ENCODE results near the gene TBX2. TPM values are rescaled to one million over a fixed set of nuclear protein-coding genes. Genes with fewer than 3 reads are reported as not detected.
"Not testable (repeated sequence)": the region's sequence is repeated elsewhere in the genome, so short reads cannot be mapped to it uniquely, and the experiment has no call there.

Gene TBX2
- total RNA-seq, 1 experiment from 2014 or later = not detected

DNA sequence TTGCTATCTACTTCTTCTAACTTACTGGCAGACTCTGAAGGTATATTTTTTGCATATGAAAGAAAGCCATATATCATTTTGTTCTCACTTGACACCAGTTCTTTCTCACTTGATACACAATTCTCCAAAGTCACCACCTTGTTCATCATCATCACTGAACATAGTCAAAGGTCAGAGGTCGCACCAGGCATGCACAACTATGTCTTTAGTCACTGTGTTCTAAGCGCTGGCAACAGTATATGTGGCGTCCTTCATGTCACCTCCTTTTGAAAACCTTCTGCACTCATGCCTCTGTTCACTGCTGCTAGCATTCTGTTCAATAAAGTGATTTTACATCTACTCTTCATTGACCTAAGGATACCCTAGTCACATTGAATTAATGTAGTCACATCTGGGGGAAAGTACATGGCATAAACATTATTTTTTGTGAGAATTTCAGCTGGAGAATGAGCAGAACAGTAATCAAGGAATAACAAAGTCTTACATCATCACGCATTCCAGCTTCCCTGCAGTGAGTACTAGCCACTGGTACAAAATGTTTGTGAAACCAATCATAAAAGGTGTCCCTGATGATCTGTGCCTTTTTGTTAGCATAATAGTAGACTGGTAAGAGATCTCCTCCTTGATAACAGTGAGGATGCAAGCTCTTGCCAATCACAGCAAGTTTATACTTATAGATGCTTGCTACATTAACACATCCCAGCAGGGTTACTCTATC lies 32.1 kb downstream of the TBX2 start:
- Histone ChIP-seq H3K4me2 (ENCODE audit: low read depth, low read length, poor library complexity, severe bottlenecking) (no peak overlapping the region), H3K36me3 (ENCODE audit: insufficient read depth, low read length) (no peaks in the 10 kb centered on the region), H3K9me2 (replicated peaks; ENCODE audit: insufficient read depth, low read length) (no peaks in the 10 kb centered on the region), H3K9me3 (ENCODE audit: low read length) (peaks cover 3% of the 10 kb centered on the region; the same call in 1 of the 2 replicates), H3K27me3 (ENCODE audit: low read length) (0 out of 2 replicates have a peak, but pooled peaks cover 5% of the 10 kb centered on the region), H2AFZ (ENCODE audit: low read length) (no peak overlapping the region), H3K9ac (ENCODE audit: low read length) (no peak overlapping the region), H3K79me2 (ENCODE audit: low read length) (no peaks in the 10 kb centered on the region), H3K27ac (ENCODE audit: low read length) (no peak overlapping the region), H3K4me3 (ENCODE audit: low read length) (no peak overlapping the region), H4K20me1 (ENCODE audit: insufficient read depth, low read depth, low read length) (no peaks in the 10 kb centered on the region), H3K4me1 (ENCODE audit: low read length) (no peaks in the 10 kb centered on the region)
- no peak for DNase-seq

DNA sequence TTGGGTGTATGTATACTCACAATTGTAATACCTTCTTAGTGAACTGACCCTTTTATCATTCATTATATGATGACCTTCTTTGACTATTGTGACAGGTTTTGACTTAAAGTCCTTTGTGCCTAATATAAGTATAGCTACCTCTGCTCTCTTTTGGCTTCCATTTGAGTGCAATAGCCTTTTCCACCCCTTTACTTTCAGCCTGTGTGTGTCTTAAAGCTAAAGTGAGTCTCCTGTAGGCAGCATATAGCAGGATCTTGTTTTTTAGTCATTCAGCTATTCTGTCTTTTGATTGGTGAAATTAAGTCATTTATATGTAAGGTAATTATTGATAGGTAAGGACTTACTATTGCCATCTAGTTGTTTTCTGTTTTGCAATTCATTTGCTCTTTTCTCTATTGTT lies 36.6 kb downstream of the TBX2 start:
- Histone ChIP-seq H3K9ac (ENCODE audit: low read length) (no peak overlapping the region), H3K27ac (ENCODE audit: low read length) (no peak overlapping the region), H3K4me2 (ENCODE audit: low read depth, low read length, poor library complexity, severe bottlenecking) (no peak overlapping the region), H3K4me1 (ENCODE audit: low read length) (no peaks in the 10 kb centered on the region), H3K9me3 (ENCODE audit: low read length) (peaks cover 15% of the 10 kb centered on the region), H3K9me2 (replicated peaks; ENCODE audit: insufficient read depth, low read length) (no peaks in the 10 kb centered on the region), H3K36me3 (ENCODE audit: insufficient read depth, low read length) (no peaks in the 10 kb centered on the region), H3K79me2 (ENCODE audit: low read length) (no peaks in the 10 kb centered on the region), H3K27me3 (ENCODE audit: low read length) (0 out of 2 replicates have a peak, but pooled peaks cover 7% of the 10 kb centered on the region), H2AFZ (ENCODE audit: low read length) (no peak overlapping the region), H3K4me3 (ENCODE audit: low read length) (no peak overlapping the region), H4K20me1 (ENCODE audit: insufficient read depth, low read depth, low read length) (no peaks in the 10 kb centered on the region)
- DNase-seq = no peak

GRCh38 chr17:61436995-61437704 lies 37.5 kb downstream of the TBX2 start:
- H3K9me2 ChIP-seq (replicated peaks; ENCODE audit: insufficient read depth, low read length) = no peaks in the 10 kb centered on the region
- no peak overlapping the region for H3K9ac ChIP-seq (ENCODE audit: low read length)
- H3K4me3 ChIP-seq (ENCODE audit: low read length) = no peak overlapping the region
- H3K9me3 ChIP-seq (ENCODE audit: low read length) = peaks cover 15% of the 10 kb centered on the region
- no peaks in the 10 kb centered on the region for H3K4me1 ChIP-seq (ENCODE audit: low read length)
- no peak overlapping the region for H3K27ac ChIP-seq (ENCODE audit: low read length)
- H3K36me3 ChIP-seq (ENCODE audit: insufficient read depth, low read length) = no peaks in the 10 kb centered on the region
- H3K4me2 ChIP-seq (ENCODE audit: low read depth, low read length, poor library complexity, severe bottlenecking) = no peak overlapping the region
- no peak for DNase-seq
- no peaks in the 10 kb centered on the region for H4K20me1 ChIP-seq (ENCODE audit: insufficient read depth, low read depth, low read length)
- 0 out of 2 replicates have a peak, but pooled peaks cover 7% of the 10 kb centered on the region for H3K27me3 ChIP-seq (ENCODE audit: low read length)
- H2AFZ ChIP-seq (ENCODE audit: low read length) = no peak overlapping the region
- H3K79me2 ChIP-seq (ENCODE audit: low read length) = no peaks in the 10 kb centered on the region

DNA sequence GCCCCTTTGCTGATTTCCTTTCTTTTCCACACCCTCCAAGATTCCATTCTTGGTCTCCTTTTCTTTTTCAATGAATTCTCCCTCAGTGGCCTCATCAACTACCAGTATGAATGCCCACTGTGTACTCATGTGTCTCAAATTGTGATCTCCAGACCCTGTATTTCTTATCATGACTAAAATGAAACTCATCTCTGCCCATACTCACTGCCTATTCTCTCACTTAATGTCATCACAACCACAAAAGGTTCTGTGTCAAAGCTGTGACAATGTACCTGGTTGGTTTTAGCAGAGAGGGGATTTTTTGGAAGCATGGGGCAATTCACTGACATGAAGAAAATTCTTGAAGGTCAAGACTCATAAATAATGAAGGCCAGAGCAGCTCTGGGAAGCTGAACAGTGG lies 41.1 kb downstream of the TBX2 start:
- Histone ChIP-seq H3K9me2 (replicated peaks; ENCODE audit: insufficient read depth, low read length) (no peaks in the 10 kb centered on the region), H3K27me3 (ENCODE audit: low read length) (0 out of 2 replicates have a peak, but pooled peaks cover 7% of the 10 kb centered on the region), H3K27ac (ENCODE audit: low read length) (no peak overlapping the region), H3K36me3 (ENCODE audit: insufficient read depth, low read length) (no peaks in the 10 kb centered on the region), H3K4me1 (ENCODE audit: low read length) (no peaks in the 10 kb centered on the region), H4K20me1 (ENCODE audit: insufficient read depth, low read depth, low read length) (no peaks in the 10 kb centered on the region), H3K4me2 (ENCODE audit: low read depth, low read length, poor library complexity, severe bottlenecking) (no peak overlapping the region), H3K9ac (ENCODE audit: low read length) (no peak overlapping the region), H3K79me2 (ENCODE audit: low read length) (no peaks in the 10 kb centered on the region), H3K9me3 (ENCODE audit: low read length) (peaks cover 15% of the 10 kb centered on the region), H3K4me3 (ENCODE audit: low read length) (no peak overlapping the region), H2AFZ (ENCODE audit: low read length) (no peak overlapping the region)
- no peak for DNase-seq

DNA sequence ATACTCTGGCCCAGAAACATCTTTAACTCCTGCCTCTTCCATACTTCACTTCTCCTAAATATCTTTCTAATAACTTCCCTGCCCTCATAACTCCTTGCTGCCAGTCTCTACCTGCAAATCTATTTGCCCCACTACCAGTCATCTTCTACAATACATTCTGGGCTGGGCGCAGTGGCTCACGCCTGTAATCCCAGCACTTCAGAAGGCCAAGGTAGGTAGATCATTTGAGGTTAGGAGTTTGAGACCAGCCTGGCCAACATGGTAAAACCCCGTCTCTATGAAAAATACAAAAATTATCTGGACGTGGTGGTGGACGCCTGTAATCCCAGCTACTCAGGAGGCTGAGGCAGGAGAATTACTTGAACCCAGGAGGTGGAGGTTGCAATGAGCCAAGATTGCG lies 41.9 kb downstream of the TBX2 start:
- not testable (repeated sequence) for H4K20me1 ChIP-seq (ENCODE audit: insufficient read depth, low read depth, low read length); H3K9me2 ChIP-seq (replicated peaks; ENCODE audit: insufficient read depth, low read length); H3K4me3 ChIP-seq (ENCODE audit: low read length); H3K4me1 ChIP-seq (ENCODE audit: low read length); H3K79me2 ChIP-seq (ENCODE audit: low read length); H2AFZ ChIP-seq (ENCODE audit: low read length); DNase-seq; H3K27ac ChIP-seq (ENCODE audit: low read length); H3K36me3 ChIP-seq (ENCODE audit: insufficient read depth, low read length); H3K9ac ChIP-seq (ENCODE audit: low read length); H3K27me3 ChIP-seq (ENCODE audit: low read length); H3K4me2 ChIP-seq (ENCODE audit: low read depth, low read length, poor library complexity, severe bottlenecking)
- H3K9me3 ChIP-seq (ENCODE audit: low read length) = peaks cover 12% of the 10 kb centered on the region

GRCh38 chr17:61442136-61442775 lies 42.6 kb downstream of the TBX2 start:
- Histone ChIP-seq H3K9me3 (ENCODE audit: low read length) (peaks cover 8% of the 10 kb centered on the region), H3K79me2 (ENCODE audit: low read length) (no peaks in the 10 kb centered on the region), H4K20me1 (ENCODE audit: insufficient read depth, low read depth, low read length) (no peaks in the 10 kb centered on the region), H3K4me2 (ENCODE audit: low read depth, low read length, poor library complexity, severe bottlenecking) (no peak overlapping the region), H3K9ac (ENCODE audit: low read length) (no peak overlapping the region), H2AFZ (ENCODE audit: low read length) (no peak overlapping the region), H3K9me2 (replicated peaks; ENCODE audit: insufficient read depth, low read length) (no peaks in the 10 kb centered on the region), H3K36me3 (ENCODE audit: insufficient read depth, low read length) (no peaks in the 10 kb centered on the region), H3K4me1 (ENCODE audit: low read length) (no peaks in the 10 kb centered on the region), H3K27me3 (ENCODE audit: low read length) (0 out of 2 replicates have a peak, but pooled peaks cover under 1% of the 10 kb centered on the region), H3K27ac (ENCODE audit: low read length) (no peak overlapping the region), H3K4me3 (ENCODE audit: low read length) (no peak overlapping the region)
- DNase-seq = no peak

DNA sequence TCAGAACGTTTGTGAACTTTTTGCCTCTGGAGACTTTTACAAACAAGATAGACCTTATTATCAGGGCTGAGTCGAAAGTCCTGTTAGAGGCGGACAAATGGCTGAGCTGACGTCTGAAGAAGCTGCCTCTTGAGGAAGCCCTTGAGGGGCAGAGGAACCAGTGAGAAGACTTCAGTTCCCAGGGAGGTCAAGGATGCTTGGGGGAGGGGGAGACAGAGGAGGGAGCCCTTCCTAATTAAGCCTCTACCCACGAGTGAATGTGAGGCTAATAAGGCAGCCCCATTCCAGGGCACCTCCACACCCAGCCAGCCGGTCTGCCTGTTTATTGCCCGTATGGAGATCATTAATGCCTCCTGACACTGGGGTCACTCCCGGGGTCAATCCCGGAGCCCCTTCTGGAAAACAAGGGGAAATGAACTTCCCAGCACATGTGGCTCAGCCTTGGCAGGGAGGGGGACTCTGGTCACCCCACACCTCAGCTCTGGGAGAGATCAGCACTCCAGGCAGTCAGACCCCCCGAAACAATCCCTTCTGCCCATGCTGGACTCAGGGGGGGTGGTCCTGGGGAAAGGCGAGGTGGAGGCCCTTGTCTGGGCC lies 43.3 kb downstream of the TBX2 start:
- Histone ChIP-seq H3K79me2 (ENCODE audit: low read length) (no peaks in the 10 kb centered on the region), H3K4me3 (ENCODE audit: low read length) (no peak overlapping the region), H4K20me1 (ENCODE audit: insufficient read depth, low read depth, low read length) (no peaks in the 10 kb centered on the region), H3K9ac (ENCODE audit: low read length) (no peak overlapping the region), H3K27me3 (ENCODE audit: low read length) (no peaks in the 10 kb centered on the region), H3K9me2 (replicated peaks; ENCODE audit: insufficient read depth, low read length) (no peaks in the 10 kb centered on the region), H3K27ac (ENCODE audit: low read length) (no peak overlapping the region), H2AFZ (ENCODE audit: low read length) (no peak overlapping the region), H3K9me3 (ENCODE audit: low read length) (peaks cover 1% of the 10 kb centered on the region), H3K36me3 (ENCODE audit: insufficient read depth, low read length) (no peaks in the 10 kb centered on the region), H3K4me1 (ENCODE audit: low read length) (no peaks in the 10 kb centered on the region), H3K4me2 (ENCODE audit: low read depth, low read length, poor library complexity, severe bottlenecking) (no peak overlapping the region)
- DNase-seq = no peak

DNA sequence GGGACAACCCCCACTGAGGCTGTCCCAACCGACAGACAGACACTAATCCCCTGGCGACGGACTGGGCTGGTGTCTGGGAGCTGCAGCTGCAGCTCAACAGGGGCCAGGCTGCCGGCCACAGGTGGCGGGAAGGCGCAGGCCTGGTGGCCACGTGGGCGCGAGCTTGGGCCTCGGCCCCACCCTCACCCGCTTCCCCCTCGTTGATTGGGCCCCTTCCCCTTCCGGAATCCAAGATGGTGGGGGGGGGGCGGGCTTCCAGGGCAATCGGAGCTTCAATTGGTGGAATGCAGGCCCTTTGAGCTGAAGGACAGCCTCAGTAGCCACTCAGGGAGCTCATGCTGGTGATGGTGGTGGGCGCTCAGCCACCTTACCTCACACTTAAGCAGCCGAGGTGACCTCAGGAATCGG lies 43.8 kb downstream of the TBX2 start:
- no peaks in the 10 kb centered on the region for H3K27me3 ChIP-seq (ENCODE audit: low read length)
- H2AFZ ChIP-seq (ENCODE audit: low read length) = no peak overlapping the region
- H3K79me2 ChIP-seq (ENCODE audit: low read length) = no peaks in the 10 kb centered on the region
- no peak overlapping the region for H3K4me2 ChIP-seq (ENCODE audit: low read depth, low read length, poor library complexity, severe bottlenecking)
- H3K4me3 ChIP-seq (ENCODE audit: low read length) = no peak overlapping the region
- H3K9ac ChIP-seq (ENCODE audit: low read length) = no peak overlapping the region
- H3K36me3 ChIP-seq (ENCODE audit: insufficient read depth, low read length) = no peaks in the 10 kb centered on the region
- H3K9me3 ChIP-seq (ENCODE audit: low read length) = no peaks in the 10 kb centered on the region
- no peaks in the 10 kb centered on the region for H3K9me2 ChIP-seq (replicated peaks; ENCODE audit: insufficient read depth, low read length)
- H3K27ac ChIP-seq (ENCODE audit: low read length) = no peak overlapping the region
- no peak for DNase-seq
- H3K4me1 ChIP-seq (ENCODE audit: low read length) = no peaks in the 10 kb centered on the region
- H4K20me1 ChIP-seq (ENCODE audit: insufficient read depth, low read depth, low read length) = no peaks in the 10 kb centered on the region
